Peyer's patch (tissue), 4 donors: Measurements from ENCODE around the gene SCAP.

Experiments used
- POLR2A ChIP-seq, 2 donors: fragments of 450-650 bp; IDR thresholded peaks; one replicate each; pipeline ENCODE4 v1.5.1; 2017; ENCODE audit warnings: antibody characterized with exemption in 2 of 2, mild to moderate bottlenecking in 2 of 2, moderate library complexity in 2 of 2
- TF ChIP-seq, protein P1 (sequence below), 6 experiments: fragments of 450-650 bp in 4 of 6; fragments of 200-600 bp in 2 of 6; sonication (generic) in 1 of 6; IDR thresholded peaks; one replicate each; pipeline ENCODE4 v1.5.1; 2017 to 2019; ENCODE audit warnings: antibody characterized with exemption in 6 of 6, mild to moderate bottlenecking in 3 of 6, moderate library complexity in 1 of 6

DNA sequence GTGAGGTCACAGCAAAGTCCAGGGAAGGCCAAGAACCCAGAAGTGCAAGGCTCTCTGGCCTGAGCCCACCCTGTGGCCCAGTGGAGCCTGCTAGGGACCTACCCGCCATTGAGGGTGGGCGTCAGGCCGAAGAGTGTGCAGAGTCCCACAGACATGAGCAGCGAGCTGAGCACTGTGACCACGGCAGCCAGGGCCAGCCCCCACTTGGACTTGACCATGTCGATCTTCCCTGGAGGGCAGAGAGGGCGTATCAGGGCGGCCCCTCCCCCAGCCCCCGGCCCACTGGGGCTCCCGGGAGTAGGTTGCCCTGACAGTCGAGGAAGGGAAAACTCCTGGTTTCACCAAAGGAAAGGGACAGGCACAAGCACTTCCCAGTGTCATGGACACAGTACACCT, 50.4 kb downstream of the SCAP start:
- no peak for TF ChIP-seq POLR2A (IDR thresholded peaks at IDR 0.05)
- TF ChIP-seq, protein P1, sequence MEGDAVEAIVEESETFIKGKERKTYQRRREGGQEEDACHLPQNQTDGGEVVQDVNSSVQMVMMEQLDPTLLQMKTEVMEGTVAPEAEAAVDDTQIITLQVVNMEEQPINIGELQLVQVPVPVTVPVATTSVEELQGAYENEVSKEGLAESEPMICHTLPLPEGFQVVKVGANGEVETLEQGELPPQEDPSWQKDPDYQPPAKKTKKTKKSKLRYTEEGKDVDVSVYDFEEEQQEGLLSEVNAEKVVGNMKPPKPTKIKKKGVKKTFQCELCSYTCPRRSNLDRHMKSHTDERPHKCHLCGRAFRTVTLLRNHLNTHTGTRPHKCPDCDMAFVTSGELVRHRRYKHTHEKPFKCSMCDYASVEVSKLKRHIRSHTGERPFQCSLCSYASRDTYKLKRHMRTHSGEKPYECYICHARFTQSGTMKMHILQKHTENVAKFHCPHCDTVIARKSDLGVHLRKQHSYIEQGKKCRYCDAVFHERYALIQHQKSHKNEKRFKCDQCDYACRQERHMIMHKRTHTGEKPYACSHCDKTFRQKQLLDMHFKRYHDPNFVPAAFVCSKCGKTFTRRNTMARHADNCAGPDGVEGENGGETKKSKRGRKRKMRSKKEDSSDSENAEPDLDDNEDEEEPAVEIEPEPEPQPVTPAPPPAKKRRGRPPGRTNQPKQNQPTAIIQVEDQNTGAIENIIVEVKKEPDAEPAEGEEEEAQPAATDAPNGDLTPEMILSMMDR (IDR thresholded peaks at IDR 0.05) = no peak
